SJSA1 (cell line): Measurements from ENCODE around the gene ANXA11. TPM values are rescaled to one million over a fixed set of nuclear protein-coding genes. Genes with fewer than 3 reads are reported as not detected.

Experiments
- DNase-seq, 2 experiments: peaks; one replicate each; pipeline ENCODE4 v3.0.0-alpha.2; 2015 to 2020; ENCODE audit warnings: low spot score in 2 of 2, low read depth in 1 of 2
- H3K27ac ChIP-seq: fragments of 250-450 bp; sonication (Bioruptor Pico); 2 replicates; pipeline ENCODE4 v1.5.1; 2020; ENCODE audit warnings: mild to moderate bottlenecking, moderate library complexity
- H3K27me3 ChIP-seq: fragments of 250-450 bp; sonication (Bioruptor Pico); replicated peaks from 2 replicates; pipeline ENCODE4 v1.5.1; 2020; ENCODE audit warnings: mild to moderate bottlenecking, moderate library complexity
- H3K36me3 ChIP-seq: fragments of 250-450 bp; sonication (Bioruptor Pico); 2 replicates; pipeline ENCODE4 v1.5.1; 2020; ENCODE audit warnings: mild to moderate bottlenecking
- H3K4me1 ChIP-seq: fragments of 250-450 bp; sonication (Bioruptor Pico); replicated peaks from 2 replicates; pipeline ENCODE4 v1.6.1; 2021; ENCODE audit warnings: mild to moderate bottlenecking
- H3K4me3 ChIP-seq: fragments of 250-450 bp; sonication (Bioruptor Pico); 2 replicates; pipeline ENCODE4 v1.5.1; 2020; ENCODE audit warnings: mild to moderate bottlenecking
- H3K9me3 ChIP-seq: fragments of 250-450 bp; sonication (Bioruptor Pico); replicated peaks from 2 replicates; pipeline ENCODE4 v1.5.1; 2020; ENCODE audit warnings: mild to moderate bottlenecking
- total RNA-seq: library from RNA; depleted of rRNA; stranded (reverse); fragments of >200 nt; shearing (Covaris generic); gene quantifications from 2 replicates; pipeline ENCODE4 v1.2.3, GENCODE V29; 2014

The ANXA11 gene
- total RNA-seq, 1 experiment from 2014 or later = 114 TPM

- no peaks in the 10 kb centered on the region for H3K27me3 ChIP-seq
- peaks cover 2% of the 10 kb centered on the region; the same call in 1 of the 2 replicates for H3K36me3 ChIP-seq
- no peak for DNase-seq
- no peak overlapping the region for H3K4me3 ChIP-seq
- no peak overlapping the region for H3K27ac ChIP-seq
- peaks cover 6% of the 10 kb centered on the region for H3K4me1 ChIP-seq
- H3K9me3 ChIP-seq = no peaks in the 10 kb centered on the region
Observed at GRCh38 chr10:80191589-80192270, 13.6 kb downstream of the ANXA11 start.

- H3K36me3 ChIP-seq = peaks cover 2% of the 10 kb centered on the region
- no peaks in the 10 kb centered on the region for H3K27me3 ChIP-seq
- H3K27ac ChIP-seq = no peak overlapping the region
- H3K4me1 ChIP-seq = no peaks in the 10 kb centered on the region
- no peak overlapping the region for H3K4me3 ChIP-seq
- no peaks in the 10 kb centered on the region for H3K9me3 ChIP-seq
- DNase-seq = no peak
Observed at GRCh38 chr10:80188713-80189112, 16.6 kb downstream of the ANXA11 start.

- DNase-seq = no peak
- H3K4me1 ChIP-seq = no peaks in the 10 kb centered on the region
- no peak overlapping the region for H3K4me3 ChIP-seq
- no peak overlapping the region for H3K27ac ChIP-seq
- H3K9me3 ChIP-seq = no peaks in the 10 kb centered on the region
- H3K36me3 ChIP-seq = peaks cover 8% of the 10 kb centered on the region
- no peaks in the 10 kb centered on the region for H3K27me3 ChIP-seq
Observed at GRCh38 chr10:80187465-80188409, 17.6 kb downstream of the ANXA11 start.

DNA sequence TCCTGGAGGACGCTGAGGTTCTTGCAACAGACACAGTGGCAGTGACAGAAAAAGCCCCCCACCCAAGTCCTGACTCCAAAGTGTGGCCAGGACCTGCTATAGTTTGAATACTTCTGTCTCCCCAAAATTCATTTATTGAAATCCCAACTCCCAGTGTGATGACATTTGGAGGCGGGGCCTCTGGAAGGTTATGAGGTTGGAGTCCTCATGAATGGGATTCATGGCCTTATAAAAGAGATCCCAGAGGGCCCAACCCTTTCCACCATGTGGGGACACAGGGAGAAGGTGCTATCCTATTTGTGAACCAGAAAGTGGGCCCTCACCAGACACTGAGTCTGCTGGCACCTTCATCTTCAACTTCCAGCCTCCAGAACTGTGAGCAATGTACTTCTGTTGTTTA, 18.3 kb downstream of the ANXA11 start:
- Histone ChIP-seq H3K36me3 (peaks cover 8% of the 10 kb centered on the region), H3K27ac (no peak overlapping the region), H3K9me3 (no peaks in the 10 kb centered on the region), H3K27me3 (no peaks in the 10 kb centered on the region), H3K4me3 (no peak overlapping the region), H3K4me1 (no peaks in the 10 kb centered on the region)
- no peak for DNase-seq

GRCh38 chr10:80186364-80187012, 18.8 kb downstream of the ANXA11 start:
- Histone ChIP-seq H3K4me1 (no peaks in the 10 kb centered on the region), H3K4me3 (no peak overlapping the region), H3K36me3 (peaks cover 13% of the 10 kb centered on the region), H3K9me3 (no peaks in the 10 kb centered on the region), H3K27ac (no peak overlapping the region), H3K27me3 (no peaks in the 10 kb centered on the region)
- DNase-seq = no peak

DNA sequence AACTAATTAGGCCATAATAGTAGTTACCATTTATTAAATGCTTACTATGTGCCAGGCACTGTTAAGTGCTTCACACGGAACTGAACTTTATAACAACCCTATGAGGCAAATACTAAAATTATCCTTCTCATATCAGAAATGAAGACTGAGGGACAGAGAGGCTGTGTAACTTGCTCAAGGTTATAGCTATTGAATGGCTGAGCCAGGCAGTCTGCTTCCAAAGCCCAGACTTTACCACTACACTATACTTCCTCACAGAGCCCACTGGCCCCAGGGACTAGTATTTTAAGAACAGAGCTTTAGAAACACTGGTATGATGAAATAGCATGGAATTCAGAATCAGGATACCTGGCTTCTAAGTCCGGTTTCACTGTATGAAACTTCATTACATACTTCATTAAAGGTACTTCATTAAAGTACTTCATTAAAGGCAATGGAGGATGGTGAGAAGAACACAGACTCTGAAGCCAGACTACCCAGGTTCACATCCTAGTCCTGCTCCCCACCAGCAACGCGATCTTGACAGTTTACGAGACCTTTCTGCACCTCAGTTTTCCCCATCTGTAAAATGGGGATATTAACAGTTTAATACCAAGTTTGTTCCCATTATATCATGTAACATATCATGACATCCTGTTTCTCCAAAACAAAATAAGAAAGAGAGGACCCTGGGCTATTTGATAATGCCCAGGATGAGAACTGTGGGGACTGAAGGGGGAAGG, 19.6 kb downstream of the ANXA11 start:
- H3K9me3 ChIP-seq = no peaks in the 10 kb centered on the region
- no peak overlapping the region for H3K27ac ChIP-seq
- no peaks in the 10 kb centered on the region for H3K4me1 ChIP-seq
- no peak overlapping the region for H3K4me3 ChIP-seq
- H3K27me3 ChIP-seq = no peaks in the 10 kb centered on the region
- peaks cover 16% of the 10 kb centered on the region for H3K36me3 ChIP-seq
- no peak for DNase-seq

DNA sequence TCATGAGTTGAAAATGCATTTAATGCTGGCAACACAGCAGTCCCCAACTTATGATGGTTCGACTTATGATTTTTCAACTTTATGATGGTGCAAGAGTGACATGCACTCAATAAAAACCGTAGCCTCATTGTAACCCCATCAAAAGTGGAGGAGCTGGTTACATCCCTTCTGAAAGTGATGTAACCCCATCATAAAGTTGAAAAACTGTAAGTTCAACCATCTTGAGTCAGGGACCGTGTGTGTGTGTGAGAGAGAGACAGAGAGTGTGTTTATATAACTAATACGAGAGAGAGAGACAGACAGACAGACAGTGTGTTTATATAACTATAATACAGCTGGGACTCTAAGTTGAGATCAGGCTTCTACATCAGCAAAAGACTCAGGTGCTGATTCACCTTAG, 21.0 kb downstream of the ANXA11 start:
- Histone ChIP-seq H3K27me3 (no peaks in the 10 kb centered on the region), H3K27ac (no peak overlapping the region), H3K9me3 (no peaks in the 10 kb centered on the region)

GRCh38 chr10:80183436-80183835, 21.9 kb downstream of the ANXA11 start:
- DNase-seq = no peak

More for the DNA sequence above, 21.0 kb downstream of the ANXA11 start:
- DNase-seq = no peak
- no peak overlapping the region for H3K4me3 ChIP-seq
- H3K4me1 ChIP-seq = no peaks in the 10 kb centered on the region
- peaks cover 24% of the 10 kb centered on the region for H3K36me3 ChIP-seq

GRCh38 chr10:80182986-80183385, 22.4 kb downstream of the ANXA11 start:
- DNase-seq = no peak
- Histone ChIP-seq H3K27ac (no peak overlapping the region), H3K36me3 (peaks cover 30% of the 10 kb centered on the region), H3K27me3 (no peaks in the 10 kb centered on the region), H3K9me3 (no peaks in the 10 kb centered on the region), H3K4me3 (no peak overlapping the region), H3K4me1 (no peaks in the 10 kb centered on the region)

More at GRCh38 chr10:80183436-80183835, 21.9 kb downstream of the ANXA11 start:
- H3K4me1 ChIP-seq = no peaks in the 10 kb centered on the region
- H3K4me3 ChIP-seq = no peak overlapping the region
- H3K27me3 ChIP-seq = no peaks in the 10 kb centered on the region
- H3K27ac ChIP-seq = no peak overlapping the region
- no peaks in the 10 kb centered on the region for H3K9me3 ChIP-seq
- H3K36me3 ChIP-seq = peaks cover 30% of the 10 kb centered on the region

DNA sequence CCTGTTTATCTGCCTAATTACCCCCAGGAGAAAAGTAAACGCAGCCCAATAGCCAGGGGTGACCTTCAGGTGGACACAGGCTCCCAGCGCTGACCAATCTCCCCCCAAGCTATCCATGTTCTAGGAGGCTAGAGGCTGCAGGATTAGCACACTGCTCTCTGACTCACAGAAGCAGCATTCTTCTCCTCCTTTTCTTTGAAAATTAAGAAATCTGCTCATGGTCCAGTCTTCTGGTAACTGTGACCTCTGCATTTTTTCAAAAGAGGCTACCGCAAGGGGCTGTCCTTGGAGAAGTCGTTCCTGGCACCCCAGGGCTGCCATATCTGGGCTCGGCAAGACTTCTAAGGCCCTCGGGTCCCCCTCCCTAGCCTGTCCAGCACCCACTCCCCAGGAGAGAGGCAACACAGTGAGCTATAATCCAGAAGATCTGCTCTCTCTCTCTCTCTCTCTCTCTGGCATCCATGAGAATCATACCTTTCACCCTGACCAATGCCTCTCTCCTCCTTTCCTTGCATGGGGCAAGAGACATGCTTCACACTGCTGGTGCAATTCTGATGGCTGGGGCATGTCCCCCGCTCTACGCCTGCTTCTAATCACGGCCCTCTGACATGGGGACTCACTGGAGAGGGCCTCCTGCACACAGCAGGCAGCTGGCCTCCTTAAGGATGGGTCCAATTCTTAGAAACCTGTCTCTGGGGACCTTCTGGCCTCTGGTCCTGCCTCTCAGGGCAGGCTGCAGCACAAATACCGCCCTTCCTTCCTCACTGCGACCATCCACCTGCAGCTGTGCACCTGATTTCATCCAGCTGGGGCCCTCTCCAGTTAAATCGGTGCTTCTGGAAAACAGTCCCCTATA, 27.3 kb downstream of the ANXA11 start:
- DNase-seq = no peak
- Histone ChIP-seq H3K4me1 (no peaks in the 10 kb centered on the region), H3K36me3 (peaks cover 35% of the 10 kb centered on the region), H3K27me3 (no peaks in the 10 kb centered on the region), H3K27ac (no peak overlapping the region), H3K9me3 (no peaks in the 10 kb centered on the region), H3K4me3 (no peak overlapping the region)

- H3K27me3 ChIP-seq = no peaks in the 10 kb centered on the region
- H3K4me3 ChIP-seq = no peak overlapping the region
- no peaks in the 10 kb centered on the region for H3K9me3 ChIP-seq
- no peak overlapping the region for H3K27ac ChIP-seq
- H3K36me3 ChIP-seq = peaks cover 45% of the 10 kb centered on the region
- no peak for DNase-seq
- H3K4me1 ChIP-seq = no peaks in the 10 kb centered on the region
Observed at GRCh38 chr10:80176526-80176925, 28.8 kb downstream of the ANXA11 start.

DNA sequence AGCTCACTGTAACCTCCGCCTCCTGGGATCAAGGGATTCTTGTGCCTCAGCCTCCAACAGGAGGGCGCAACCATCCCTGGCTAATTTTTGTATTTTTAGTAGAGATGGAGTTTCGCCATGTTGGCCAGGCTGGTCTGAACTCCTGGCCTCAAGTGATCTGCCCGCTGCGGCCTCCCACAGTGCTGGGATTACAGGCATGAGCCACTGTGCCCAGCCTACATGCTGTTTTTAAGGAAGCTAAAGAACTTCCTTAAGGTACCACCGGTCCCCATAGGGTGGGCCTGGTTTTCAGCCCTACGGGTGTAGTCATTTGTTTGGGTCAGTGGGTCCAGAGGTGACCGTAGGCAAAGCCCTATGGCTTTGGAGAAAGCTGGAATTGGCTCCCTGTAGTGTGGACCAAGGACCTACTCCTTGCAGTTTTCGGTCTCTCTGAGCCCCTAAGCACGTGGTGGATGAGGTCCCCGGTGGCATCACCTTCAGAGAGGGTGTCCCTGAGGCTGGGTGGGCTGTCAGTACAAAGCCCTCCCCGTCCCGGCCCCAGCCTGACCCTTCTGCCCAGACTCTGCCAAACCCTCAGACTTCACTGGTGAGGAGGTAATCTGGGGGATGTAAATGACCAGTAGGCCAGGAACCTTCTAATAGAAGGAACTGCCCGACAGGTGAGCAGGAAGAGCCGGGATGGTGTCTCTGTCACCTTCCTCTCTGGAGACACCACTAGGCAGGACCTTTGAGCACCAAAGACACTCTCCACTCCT, 30.5 kb downstream of the ANXA11 start:
- Histone ChIP-seq H3K4me1 (no peaks in the 10 kb centered on the region), H3K4me3 (no peak overlapping the region), H3K27me3 (no peaks in the 10 kb centered on the region), H3K27ac (no peak overlapping the region), H3K9me3 (no peaks in the 10 kb centered on the region), H3K36me3 (peaks cover 49% of the 10 kb centered on the region)
- no peak for DNase-seq
